H1 (cell line): ENCODE data around the gene PLCH2. TPM values are rescaled to one million over a fixed set of nuclear protein-coding genes. Genes with fewer than 3 reads are reported as not detected.

ENCODE experiments used
- CTCF ChIA-PET: fragments of 300-600 bp; sonication (Branson Sonifier 250); formaldehyde crosslinking; loops from one replicate; lab custom pipeline; 2021; ENCODE audit not compliant: partially characterized antibody; lab: Charles Lee
- POLR2A ChIA-PET: fragments of 300-600 bp; sonication (Branson Sonifier 250); formaldehyde crosslinking; loops from one replicate; lab custom pipeline; 2021; ENCODE audit warnings: inconsistent platforms; ENCODE audit not compliant: partially characterized antibody; lab: Charles Lee
- DNase-seq, 2 experiments: peaks; one replicate each; pipeline versions ENCODE4 v3.0.0 to v3.0.0-alpha.2; 2010 to 2022; ENCODE audit warnings: low spot score in 2 of 2, low read depth in 1 of 2, mixed read lengths in 1 of 2
- FAIRE-seq: peaks from 2 replicates; lab custom pipeline; 2011; peaks lifted over from hg19 to GRCh38; lab: Jason Lieb, UNC
- H2AFZ ChIP-seq: 2 replicates; pipeline ENCODE4 v1.8.1; 2012; ENCODE audit warnings: low read length, inconsistent platforms
- H2AK5ac ChIP-seq: 2 replicates; pipeline ENCODE4 v1.6.1; 2013; ENCODE audit warnings: low read depth, low read length
- H2BK120ac ChIP-seq: replicated peaks from 2 replicates; pipeline ENCODE3; 2013; ENCODE audit warnings: low read depth, low read length, inconsistent platforms
- H2BK12ac ChIP-seq: 2 replicates; pipeline ENCODE4 v1.6.1; 2013; ENCODE audit warnings: low read depth, low read length
- H2BK15ac ChIP-seq: 2 replicates; pipeline ENCODE4 v1.6.1; 2013; ENCODE audit warnings: low read length
- H2BK20ac ChIP-seq: 2 replicates; pipeline ENCODE4 v1.6.1; 2013; ENCODE audit warnings: low read length
- H2BK5ac ChIP-seq: 2 replicates; pipeline ENCODE4 v1.6.1; 2013; ENCODE audit warnings: low read depth, low read length
- H3K14ac ChIP-seq: 2 replicates; pipeline ENCODE4 v1.6.1; 2013; ENCODE audit warnings: inconsistent platforms; ENCODE audit not compliant: insufficient read length
- H3K18ac ChIP-seq: 2 replicates; pipeline ENCODE4 v1.6.1; 2013; ENCODE audit warnings: low read length; ENCODE audit errors: extremely low read depth
- H3K23ac ChIP-seq: 2 replicates; pipeline ENCODE4 v1.6.1; 2013; ENCODE audit warnings: inconsistent platforms; ENCODE audit not compliant: insufficient read length
- H3K23me2 ChIP-seq: 2 replicates; pipeline ENCODE4 v1.6.1; 2013; ENCODE audit warnings: low read depth, low read length
- H3K27ac ChIP-seq: 2 replicates; pipeline ENCODE4 v1.6.1; 2011; ENCODE audit warnings: low read depth, low read length, inconsistent platforms
- H3K27me3 ChIP-seq, 4 experiments: replicated peaks in 1 of 4; 1 replicate in 1 of 4; 2 replicates in 3 of 4; pipeline versions ENCODE4 v1.6.1 to v1.8.1; 2011 to 2013; ENCODE audit warnings: low read length in 3 of 4, mild to moderate bottlenecking in 3 of 4, inconsistent platforms in 2 of 4, mixed read lengths in 2 of 4, moderate library complexity in 1 of 4; ENCODE audit not compliant: control insufficient read depth in 3 of 4, insufficient read depth in 3 of 4; ENCODE audit errors: extremely low read depth in 1 of 4
- H3K36me3 ChIP-seq, 4 experiments: 2 replicates each; pipeline versions ENCODE4 v1.6.1 to v1.8.1; 2011 to 2013; ENCODE audit warnings: mild to moderate bottlenecking in 4 of 4, low read length in 3 of 4, moderate library complexity in 2 of 4, control low read depth in 1 of 4, inconsistent platforms in 1 of 4; ENCODE audit not compliant: insufficient read depth in 4 of 4, control insufficient read depth in 2 of 4
- H3K4ac ChIP-seq: replicated peaks from 2 replicates; pipeline ENCODE3; 2013; ENCODE audit warnings: low read length, low read depth, mixed read lengths, inconsistent platforms; ENCODE audit not compliant: insufficient read length
- H3K4me1 ChIP-seq, 4 experiments: replicated peaks in 1 of 4; 1 replicate in 1 of 4; 2 replicates in 3 of 4; pipeline versions ENCODE4 v1.6.1 to v1.8.1; 2011 to 2013; ENCODE audit warnings: low read length in 3 of 4, inconsistent platforms in 2 of 4, mixed read lengths in 1 of 4; ENCODE audit not compliant: insufficient read depth in 4 of 4, control insufficient read depth in 3 of 4
- H3K4me2 ChIP-seq, 2 experiments: 2 replicates each; pipeline versions ENCODE4 v1.6.1 to v1.8.1; 2011 to 2013; ENCODE audit warnings: low read depth in 2 of 2, low read length in 2 of 2, control low read depth in 1 of 2, inconsistent platforms in 1 of 2, mild to moderate bottlenecking in 1 of 2; ENCODE audit not compliant: insufficient read depth in 1 of 2
- H3K4me3 ChIP-seq, 4 experiments: fragments of 200-600, 300-600 bp in 1 of 4; sonication (generic), shearing (Covaris generic), sonication (Bioruptor Twin) in 1 of 4; 2 replicates each; pipeline versions ENCODE4 v1.5.1 to v1.8.1; 2011 to 2016; ENCODE audit warnings: low read length in 4 of 4, low read depth in 3 of 4, control low read depth in 2 of 4, inconsistent platforms in 2 of 4, mild to moderate bottlenecking in 2 of 4, mixed read lengths in 1 of 4, moderate library complexity in 1 of 4; ENCODE audit not compliant: insufficient read depth in 2 of 4; ENCODE audit errors: extremely low read depth in 1 of 4
- H3K56ac ChIP-seq: replicated peaks from 2 replicates; pipeline ENCODE3; 2013; ENCODE audit warnings: low read depth, mild to moderate bottlenecking, mixed read lengths, low read length, inconsistent platforms; ENCODE audit not compliant: insufficient read length
- H3K79me1 ChIP-seq: 2 replicates; pipeline ENCODE4 v1.6.1; 2013; ENCODE audit warnings: low read depth, low read length, control low read depth
- H3K79me2 ChIP-seq, 2 experiments: 2 replicates each; pipeline versions ENCODE4 v1.6.1 to v1.8.1; 2012 to 2013; ENCODE audit warnings: low read length in 2 of 2, mild to moderate bottlenecking in 2 of 2, inconsistent platforms in 1 of 2; ENCODE audit not compliant: insufficient read depth in 2 of 2, control insufficient read depth in 1 of 2
- H3K9ac ChIP-seq, 4 experiments: replicated peaks in 1 of 4; 1 replicate in 1 of 4; 2 replicates in 3 of 4; pipeline versions ENCODE4 v1.6.1 to v1.8.1; 2011 to 2013; ENCODE audit warnings: low read depth in 3 of 4, low read length in 3 of 4, control low read depth in 2 of 4, mild to moderate bottlenecking in 2 of 4, moderate library complexity in 2 of 4, inconsistent platforms in 1 of 4; ENCODE audit errors: extremely low read depth in 1 of 4
- H3K9me3 ChIP-seq, 2 experiments: 2 replicates each; pipeline versions ENCODE4 v1.6.1 to v1.8.1; 2012 to 2013; ENCODE audit warnings: mild to moderate bottlenecking in 2 of 2, moderate library complexity in 2 of 2, control low read depth in 1 of 2, inconsistent platforms in 1 of 2, low read depth in 1 of 2, low read length in 1 of 2, mixed read lengths in 1 of 2; ENCODE audit not compliant: insufficient read depth in 2 of 2
- H4K20me1 ChIP-seq, 2 experiments: replicated peaks in 1 of 2; 2 replicates each; pipeline versions ENCODE3 to v1.8.1; 2011 to 2013; ENCODE audit warnings: inconsistent platforms in 2 of 2, low read length in 2 of 2, mild to moderate bottlenecking in 1 of 2; ENCODE audit not compliant: insufficient read depth in 2 of 2, control insufficient read depth in 1 of 2
- H4K5ac ChIP-seq: 2 replicates; pipeline ENCODE4 v1.6.1; 2013; ENCODE audit warnings: low read length, low read depth, mixed read lengths, inconsistent platforms; ENCODE audit not compliant: insufficient read length
- H4K8ac ChIP-seq: 2 replicates; pipeline ENCODE4 v1.8.0; 2013; ENCODE audit warnings: mild to moderate bottlenecking, moderate library complexity, low read length, inconsistent platforms; ENCODE audit not compliant: insufficient read depth; ENCODE audit errors: extremely low read depth
- H4K91ac ChIP-seq: replicated peaks from 2 replicates; pipeline ENCODE3; 2013; ENCODE audit warnings: low read length, mixed read lengths, inconsistent platforms; ENCODE audit not compliant: insufficient read length
- BRCA1 ChIP-seq: IDR thresholded peaks from 2 replicates; pipeline ENCODE4 v1.6.1; 2012; ENCODE audit warnings: low read depth, low read length, improper control_type of control experiment
- EZH2 ChIP-seq: fragments of 200-600 bp; sonication (generic); IDR thresholded peaks from 2 replicates; pipeline ENCODE4 v1.7.1; 2012; ENCODE audit warnings: low read depth, mild to moderate bottlenecking, moderate library complexity, low read length, inconsistent platforms; ENCODE audit not compliant: severe bottlenecking
- POLR2A ChIP-seq, 2 experiments: IDR thresholded peaks; 1 replicate in 1 of 2; 2 replicates in 1 of 2; pipeline ENCODE4 v1.6.1; 2011; ENCODE audit warnings: low read depth in 2 of 2, low read length in 2 of 2, mild to moderate bottlenecking in 2 of 2; ENCODE audit errors: control extremely low read depth in 1 of 2
- POU5F1 ChIP-seq: IDR thresholded peaks from 2 replicates; pipeline ENCODE4 v1.6.1; 2011; ENCODE audit warnings: low read depth, mild to moderate bottlenecking, low read length, moderate library complexity
- RBBP5 ChIP-seq: IDR thresholded peaks from 2 replicates; pipeline ENCODE4 v1.7.1; 2012; ENCODE audit warnings: low read depth, mild to moderate bottlenecking, inconsistent platforms, low read length, moderate library complexity, borderline replicate concordance
- SP4 ChIP-seq: IDR thresholded peaks from 2 replicates; pipeline ENCODE4 v1.6.1; 2012; ENCODE audit warnings: low read length, inconsistent platforms
- SUZ12 ChIP-seq: fragments of 200-600 bp; sonication (generic); IDR thresholded peaks from 2 replicates; pipeline ENCODE4 v1.6.1; 2012; ENCODE audit warnings: mild to moderate bottlenecking, inconsistent platforms, low read length, moderate library complexity, mixed read lengths
- TBP ChIP-seq: IDR thresholded peaks from 2 replicates; pipeline ENCODE4 v1.6.1; 2011; ENCODE audit warnings: low read depth, low read length, improper control_type of control experiment
- WGBS, 2 experiments: shearing (Covaris generic) in 1 of 2; methylation state at CpG; one replicate each; pipeline versions ENCODE4 v1.1.6 to v1.1.7; 2013 to 2015; ENCODE audit warnings: low lambda C conversion rate in 2 of 2, mixed read lengths in 2 of 2, inconsistent platforms in 1 of 2, low coverage in 1 of 2, missing lambda C conversion rate in 1 of 2; ENCODE audit not compliant: insufficient replicate concordance in 2 of 2, insufficient coverage in 1 of 2, insufficient read length in 1 of 2; ENCODE audit errors: extremely low coverage in 1 of 2, missing lambda C conversion rate in 1 of 2; 5-methylcytosine and 5-hydroxymethylcytosine counted together
- polyA plus RNA-seq, 7 experiments: library from polyadenylated mRNA; depleted of rRNA in 3 of 7; stranded (reverse) in 5 of 7; unstranded in 2 of 7; fragments of >200 nt in 5 of 7; fragments of 200-250 nt in 2 of 7; gene quantifications; 1 replicate in 5 of 7; 2 replicates in 1 of 7; 4 replicates in 1 of 7; pipeline versions ENCODE4 v1.2.1 to v1.2.3, GENCODE V29; 2011 to 2013; ENCODE audit warnings: missing spikeins in 2 of 7, mixed read lengths in 2 of 7
- total RNA-seq: library from RNA; stranded (reverse); fragmentation: NEBNext Ultra II Directional; extraction: Animal tissue kit (Norgen Biotek cat#: 25700); gene quantifications from 2 replicates; pipeline ENCODE4 v1.2.1, GENCODE V29; 2021

PLCH2 gene
- total and polyA plus RNA-seq, 2 of the 8 experiments (the other 6 are each of a cell fraction or from before 2014, with no cell fraction given), result 0.14 to 0.19 TPM

- no peaks in the 10 kb centered on the region for H3K4me1 ChIP-seq
- ChIA-PET POLR2A (no interaction called here), CTCF (interaction anchor here (0.7 kb wide), 1 partner anchor 35 kb away, joined by 3 read pairs; no protein-coding TSS in a partner anchor)
- H2BK12ac ChIP-seq, result no peak overlapping the region
- no peak overlapping the region for H3K18ac ChIP-seq
- H2BK20ac ChIP-seq, result no peak overlapping the region
- no peak overlapping the region for H2BK5ac ChIP-seq
- H3K4ac ChIP-seq, result no peak overlapping the region
- no peak overlapping the region for H3K23ac ChIP-seq
- no peak overlapping the region for H4K5ac ChIP-seq
- no peak overlapping the region for H2AFZ ChIP-seq
- H3K4me2 ChIP-seq, result no peak overlapping the region
- no peaks in the 10 kb centered on the region for H3K36me3 ChIP-seq
- no peak overlapping the region for H3K4me3 ChIP-seq
- no peaks in the 10 kb centered on the region for H3K9me3 ChIP-seq
- 91% methylated on average over 8 of the region's 12 CpGs; no CpG with 5 or more reads in 1 of the 2 experiments for WGBS, 2 experiments
- no peak overlapping the region for H2BK120ac ChIP-seq
- H3K14ac ChIP-seq, result no peak overlapping the region
- no peak overlapping the region for H2AK5ac ChIP-seq
- H3K27me3 ChIP-seq, result peaks cover 0 to 14% (median 3%) of the 10 kb centered on the region in 4 experiments; a peak in 3 of 7 replicates
- DNase-seq (no peak), FAIRE-seq (no peak)
- H3K56ac ChIP-seq, result no peak overlapping the region
- H3K23me2 ChIP-seq, result no peaks in the 10 kb centered on the region
- H3K9ac ChIP-seq, result no peak overlapping the region
- H2BK15ac ChIP-seq, result no peak overlapping the region
- H4K20me1 ChIP-seq, result peaks cover 0 to 4% of the 10 kb centered on the region in 2 experiments
- H4K8ac ChIP-seq, result no peak overlapping the region
- no peaks in the 10 kb centered on the region for H3K79me2 ChIP-seq
- no peak overlapping the region for H3K27ac ChIP-seq
- H4K91ac ChIP-seq, result no peak overlapping the region
- no peaks in the 10 kb centered on the region for H3K79me1 ChIP-seq
- TF ChIP-seq SUZ12 (no peak), POLR2A (IDR thresholded peaks at IDR 0.05; ENCODE audit: control extremely low read depth in 1 of 2, low read depth in 2 of 2, low read length in 2 of 2) (no peak), SP4 (no peak), BRCA1 (no peak), POU5F1 (no peak), RBBP5 (no peak), EZH2 (no peak), TBP (no peak)
Observed at GRCh38 chr1:2495546-2495945, 19.5 kb downstream of the PLCH2 start.
